HepG2 (cell line): Measurements from ENCODE around the gene NCKAP1. TPM values are rescaled to one million over a fixed set of nuclear protein-coding genes. Genes with fewer than 3 reads are reported as not detected.

Experiments
- CC2D1A ChIP-seq: sonication (generic); formaldehyde crosslinking; IDR thresholded peaks from 2 replicates; pipeline ENCODE4 v1.8.1; 2023; ENCODE audit warnings: mild to moderate bottlenecking, missing genetic modification reagents
- ELF1 ChIP-seq: sonication (generic); formaldehyde crosslinking; IDR thresholded peaks from 2 replicates; pipeline ENCODE4 v1.4.0; 2020; ENCODE audit warnings: missing genetic modification reagents
- FOXJ3 ChIP-seq: sonication (generic); formaldehyde crosslinking; IDR thresholded peaks from 2 replicates; pipeline ENCODE4 v1.4.0; 2020; ENCODE audit warnings: missing genetic modification reagents, mild to moderate bottlenecking, borderline replicate concordance
- GABPB1 ChIP-seq: IDR thresholded peaks from 2 replicates; pipeline ENCODE4 v1.6.1; 2016; ENCODE audit warnings: mild to moderate bottlenecking, missing genetic modification reagents, moderate library complexity, missing compliant biosample characterization
- GATAD2A ChIP-seq: IDR thresholded peaks from 2 replicates; pipeline ENCODE4 v1.6.1; 2016
- HNF1B ChIP-seq: sonication (generic); formaldehyde crosslinking; IDR thresholded peaks from 2 replicates; pipeline ENCODE4 v1.5.1; 2020; ENCODE audit warnings: mild to moderate bottlenecking, moderate library complexity, missing genetic modification reagents
- HOXA9 ChIP-seq: sonication (generic); formaldehyde crosslinking; IDR thresholded peaks from 2 replicates; pipeline ENCODE4 v1.8.1; 2022; ENCODE audit warnings: missing genetic modification reagents, mild to moderate bottlenecking, moderate library complexity, borderline replicate concordance
- ISX ChIP-seq: sonication (generic); formaldehyde crosslinking; conservative IDR thresholded peaks from 2 replicates; pipeline ENCODE4 v1.5.0; 2020; ENCODE audit warnings: missing genetic modification reagents
- KDM5A ChIP-seq: fragments of 200-600 bp; sonication (generic); IDR thresholded peaks from 2 replicates; pipeline ENCODE4 v1.7.0; 2018; ENCODE audit warnings: antibody characterized with exemption, mild to moderate bottlenecking, low read length, borderline replicate concordance
- MAX ChIP-seq: IDR thresholded peaks from 2 replicates; pipeline ENCODE4 v1.6.1; 2012; ENCODE audit warnings: inconsistent platforms
- PATZ1 ChIP-seq: sonication (generic); formaldehyde crosslinking; IDR thresholded peaks from 2 replicates; pipeline ENCODE4 v1.4.0; 2020; ENCODE audit warnings: missing genetic modification reagents
- SRSF4 ChIP-seq: fragments of 200-400 bp; formaldehyde crosslinking; IDR thresholded peaks from one replicate; pipeline ENCODE4 v1.6.1; 2018; ENCODE audit warnings: mild to moderate bottlenecking, low read depth, low read length, moderate library complexity; ENCODE audit not compliant: poor library complexity, severe bottlenecking
- TAF15 ChIP-seq: fragments of 200-400 bp; formaldehyde crosslinking; IDR thresholded peaks from one replicate; pipeline ENCODE4 v1.6.1; 2018; ENCODE audit warnings: mild to moderate bottlenecking, low read depth, low read length; ENCODE audit not compliant: poor library complexity, severe bottlenecking
- ZBTB21 ChIP-seq: sonication (generic); formaldehyde crosslinking; IDR thresholded peaks from 2 replicates; pipeline ENCODE4 v1.4.0; 2020; ENCODE audit warnings: missing genetic modification reagents
- ZNF180 ChIP-seq: sonication (generic); formaldehyde crosslinking; IDR thresholded peaks from 2 replicates; pipeline ENCODE4 v1.4.0; 2020; ENCODE audit warnings: low read depth, missing genetic modification reagents, borderline replicate concordance
- ZNF512 ChIP-seq: sonication (generic); formaldehyde crosslinking; IDR thresholded peaks from 2 replicates; pipeline ENCODE4 v1.4.0; 2020; ENCODE audit warnings: mild to moderate bottlenecking, missing genetic modification reagents
- ZNF572 ChIP-seq: sonication (generic); formaldehyde crosslinking; IDR thresholded peaks from 2 replicates; pipeline ENCODE4 v1.5.1; 2020; ENCODE audit warnings: mild to moderate bottlenecking, missing genetic modification reagents
- ZNF644 ChIP-seq: IDR thresholded peaks from 2 replicates; pipeline ENCODE4 v1.6.1; 2016; ENCODE audit warnings: low read depth
- ZNF737 ChIP-seq: sonication (generic); formaldehyde crosslinking; IDR thresholded peaks from 2 replicates; pipeline ENCODE4 v1.5.0; 2020; ENCODE audit warnings: missing genetic modification reagents, mild to moderate bottlenecking, borderline replicate concordance
- polyA plus RNA-seq, 8 experiments: library from polyadenylated mRNA; depleted of rRNA in 3 of 8; stranded (reverse) in 7 of 8; unstranded in 1 of 8; fragments of >200 nt; fragmentation: Illumina TruSeq in 4 of 8; extraction: Trizol in 4 of 8; gene quantifications; 2 replicates each; pipeline versions ENCODE4 v1.2.1 to v1.2.3, GENCODE V29; 2011 to 2016; ENCODE audit warnings: low read depth in 4 of 8, missing spikeins in 1 of 8, mixed read lengths in 1 of 8; ENCODE audit not compliant: insufficient read depth in 1 of 8
- total RNA-seq, 5 experiments: library from RNA; depleted of rRNA; stranded (reverse); fragments of >200 nt; fragmentation: Illumina TruSeq; extraction: Trizol; gene quantifications; 2 replicates each; pipeline ENCODE4 v1.2.3, GENCODE V29; 2016; ENCODE audit warnings: low read depth in 1 of 5

NCKAP1 gene
- total and polyA plus RNA-seq, 2 of the 13 experiments (the other 11 are each of a cell fraction or from before 2014, with no cell fraction given): 72.1 to 96.3 TPM

- TF ChIP-seq PATZ1 (CRISPR knock-in tag) (no peak), ISX (CRISPR knock-in tag) (no peak), ZBTB21 (CRISPR knock-in tag) (no peak), ELF1 (CRISPR knock-in tag) (no peak), ZNF572 (CRISPR knock-in tag) (0 out of 2 replicates have a peak, but pooled peaks have one; percentile 54), TAF15 (no peak), GATAD2A (CRISPR knock-in tag) (no peak), HOXA9 (CRISPR knock-in tag) (no peak), FOXJ3 (CRISPR knock-in tag) (no peak), ZNF512 (CRISPR knock-in tag) (0 out of 2 replicates have a peak, but pooled peaks have one; percentile 35), CC2D1A (CRISPR knock-in tag) (no peak), ZNF644 (CRISPR knock-in tag) (no peak), SRSF4 (no peak), MAX (0 out of 2 replicates have a peak, but pooled peaks have one; percentile 42), GABPB1 (CRISPR knock-in tag) (peak; percentile 31; the same call in 1 of the 2 replicates), ZNF737 (peak; percentile 67; the same call in 1 of the 2 replicates), HNF1B (0 out of 2 replicates have a peak, but pooled peaks have one; percentile 20), ZNF180 (CRISPR knock-in tag) (no peak), KDM5A (no peak)
Observed at GRCh38 chr2:182866095-182866460, 172.2 kb downstream of the NCKAP1 start (continued).
